Left lung (tissue), 10 donors: ENCODE measurements around the gene RWDD1. TPM values are rescaled to one million over a fixed set of nuclear protein-coding genes. Genes with fewer than 3 reads are reported as not detected.

Experiments
- ATAC-seq: fragments of 200-7000 bp; cut with Tn5 transposase; one replicate; pipeline ENCODE4 v1.9.1; 2020; ENCODE audit warnings: moderate library complexity
- DNase-seq, 4 donors: peaks; one replicate each; pipeline ENCODE4 v3.0.0-alpha.2; 2013 to 2020
- H3K27ac ChIP-seq, 2 donors: fragments of 200-600 bp; sonication (generic) in 1 of 2; one replicate each; pipeline versions ENCODE4 v1.5.0 to v1.8.0; 2020 to 2021
- H3K27me3 ChIP-seq, 2 donors: fragments of 200-600 bp; sonication (generic) in 1 of 2; one replicate each; pipeline versions ENCODE4 v1.5.0 to v1.8.0; 2020 to 2021
- H3K36me3 ChIP-seq, 2 donors: fragments of 200-600 bp; sonication (generic) in 1 of 2; one replicate each; pipeline versions ENCODE4 v1.5.0 to v1.8.0; 2020 to 2021
- H3K4me1 ChIP-seq, 2 donors: fragments of 200-600 bp; one replicate each; pipeline ENCODE4 v1.8.0; 2021
- H3K4me3 ChIP-seq, 2 donors: fragments of 200-600 bp; sonication (generic) in 1 of 2; one replicate each; pipeline versions ENCODE4 v1.5.0 to v1.8.0; 2020 to 2021; ENCODE audit warnings: mild to moderate bottlenecking in 1 of 2
- H3K9me3 ChIP-seq, 2 donors: fragments of 200-600 bp; sonication (generic) in 1 of 2; one replicate each; pipeline versions ENCODE4 v1.5.0 to v1.8.0; 2020 to 2021
- intact Hi-C, 2 donors: fragments of 100-400 bp; cut with DNase I; formaldehyde crosslinking; loops; one replicate each; pipeline versions ENCODE4 v1.11.2 to v1.14.2; 2022
- polyA plus RNA-seq, 6 donors: library from polyadenylated mRNA; unstranded; fragments of 120-200 nt; gene quantifications; one replicate each; pipeline ENCODE4 v1.2.1, GENCODE V29; 2013; ENCODE audit not compliant: insufficient read length in 6 of 6
- total RNA-seq, 2 donors: library from RNA; stranded (reverse); fragmentation: NEBNext Ultra II Directional; extraction: Animal tissue kit (Norgen Biotek cat#: 25700); gene quantifications; one replicate each; pipeline ENCODE4 v1.2.1, GENCODE V29; 2021
- TF ChIP-seq, protein P1 (sequence below), 2 donors: fragments of 200-600 bp; sonication (generic) in 1 of 2; IDR thresholded peaks; one replicate each; pipeline versions ENCODE4 v1.5.0 to v1.8.0; 2021; ENCODE audit warnings: antibody characterized with exemption in 2 of 2
- donor health status: DM: no; HTN: yes; CAD: no.
- donor health status: DM: no; HTN: no; CAD: no.

Gene RWDD1
- total and polyA plus RNA-seq, 8 donors = 37.0 to 92.4 (median 78.7) TPM

DNA sequence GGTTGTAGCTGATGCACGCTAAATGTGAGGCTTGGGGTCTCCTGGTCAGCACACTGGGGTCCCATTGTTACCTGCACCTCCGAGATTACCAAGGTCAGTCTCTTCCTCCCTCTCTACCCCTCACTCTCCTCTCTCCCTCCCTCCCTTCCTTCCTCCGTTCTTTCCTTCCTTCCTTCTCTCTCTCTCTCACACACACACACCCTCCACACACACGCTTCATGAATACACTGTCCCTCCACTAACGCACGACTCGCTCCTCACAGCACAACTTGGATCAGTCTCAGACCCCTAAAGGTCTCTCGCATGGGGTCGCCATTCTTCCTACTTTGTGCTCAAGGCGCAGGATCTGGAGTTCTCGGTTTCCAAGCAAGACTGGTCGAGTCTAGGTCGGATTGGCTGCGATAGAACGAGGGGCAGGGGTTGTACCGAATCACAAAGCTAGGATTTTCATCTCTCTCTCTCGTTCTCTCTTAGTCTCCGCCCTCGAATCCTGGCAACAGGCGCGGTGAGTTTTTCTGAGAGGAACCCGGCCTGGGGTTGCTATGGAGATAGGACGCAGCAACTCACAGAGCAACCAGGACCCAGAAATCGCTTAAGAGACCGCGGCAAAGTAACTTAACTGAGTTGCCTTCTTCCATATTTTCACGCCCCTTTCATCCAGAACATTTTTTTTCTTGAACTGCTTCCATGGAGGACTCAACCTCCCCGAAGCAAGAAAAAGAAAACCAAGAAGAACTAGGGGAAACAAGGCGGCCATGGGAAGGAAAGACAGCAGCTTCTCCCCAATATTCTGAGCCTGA, 44.8 kb downstream of the RWDD1 start, which contains the start of gene RSPH4A:
Gene RSPH4A, plus strand, starts transcription at position 543 of the 800 bp plus-strand sequence. Its CDS starts 145 bp downstream, at position 688.
- H3K4me3 ChIP-seq = peak within 1 kb of the TSS; percentile 35 to 37
- intact Hi-C loops = no loop called here
- peaks cover 0 to 8% of the 10 kb centered on the region in 2 donors for H3K4me1 ChIP-seq
- peaks cover 0 to 22% of the 10 kb centered on the region in 2 donors for H3K27me3 ChIP-seq
- ATAC-seq (peak; percentile 100), DNase-seq (peak; percentile 86 to 98 (median 94))
- no peak within 1 kb of the TSS for H3K27ac ChIP-seq
- no peaks in the 10 kb centered on the region for H3K9me3 ChIP-seq
- H3K36me3 ChIP-seq = no peaks in the 10 kb centered on the region
- TF ChIP-seq, protein P1, sequence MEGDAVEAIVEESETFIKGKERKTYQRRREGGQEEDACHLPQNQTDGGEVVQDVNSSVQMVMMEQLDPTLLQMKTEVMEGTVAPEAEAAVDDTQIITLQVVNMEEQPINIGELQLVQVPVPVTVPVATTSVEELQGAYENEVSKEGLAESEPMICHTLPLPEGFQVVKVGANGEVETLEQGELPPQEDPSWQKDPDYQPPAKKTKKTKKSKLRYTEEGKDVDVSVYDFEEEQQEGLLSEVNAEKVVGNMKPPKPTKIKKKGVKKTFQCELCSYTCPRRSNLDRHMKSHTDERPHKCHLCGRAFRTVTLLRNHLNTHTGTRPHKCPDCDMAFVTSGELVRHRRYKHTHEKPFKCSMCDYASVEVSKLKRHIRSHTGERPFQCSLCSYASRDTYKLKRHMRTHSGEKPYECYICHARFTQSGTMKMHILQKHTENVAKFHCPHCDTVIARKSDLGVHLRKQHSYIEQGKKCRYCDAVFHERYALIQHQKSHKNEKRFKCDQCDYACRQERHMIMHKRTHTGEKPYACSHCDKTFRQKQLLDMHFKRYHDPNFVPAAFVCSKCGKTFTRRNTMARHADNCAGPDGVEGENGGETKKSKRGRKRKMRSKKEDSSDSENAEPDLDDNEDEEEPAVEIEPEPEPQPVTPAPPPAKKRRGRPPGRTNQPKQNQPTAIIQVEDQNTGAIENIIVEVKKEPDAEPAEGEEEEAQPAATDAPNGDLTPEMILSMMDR (IDR thresholded peaks at IDR 0.05) = no peak

DNA sequence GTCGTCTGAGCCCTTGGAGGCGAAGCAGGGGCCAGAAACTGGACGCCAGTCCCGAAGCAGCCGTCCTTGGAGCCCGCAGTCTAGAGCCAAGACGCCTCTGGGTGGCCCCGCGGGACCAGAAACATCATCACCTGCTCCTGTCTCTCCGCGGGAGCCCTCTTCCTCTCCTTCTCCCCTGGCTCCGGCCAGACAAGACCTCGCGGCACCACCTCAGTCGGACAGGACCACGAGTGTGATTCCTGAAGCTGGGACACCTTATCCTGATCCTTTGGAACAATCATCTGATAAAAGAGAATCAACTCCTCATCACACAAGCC, 45.4 kb downstream of the RWDD1 start:
- peak overlapping the region; percentile 35 to 37 for H3K4me3 ChIP-seq
- peak in 1 of 4 donors; percentile 12 for DNase-seq
- intact Hi-C loops = no loop called here
- peaks cover 0 to 8% of the 10 kb centered on the region in 2 donors for H3K4me1 ChIP-seq
- ATAC-seq = peak; percentile 33
- peaks cover 0 to 22% of the 10 kb centered on the region in 2 donors for H3K27me3 ChIP-seq
- no peak overlapping the region for H3K27ac ChIP-seq
- no peaks in the 10 kb centered on the region for H3K36me3 ChIP-seq
- TF ChIP-seq, protein P1 (IDR thresholded peaks at IDR 0.05) = no peak
- H3K9me3 ChIP-seq = no peaks in the 10 kb centered on the region

DNA sequence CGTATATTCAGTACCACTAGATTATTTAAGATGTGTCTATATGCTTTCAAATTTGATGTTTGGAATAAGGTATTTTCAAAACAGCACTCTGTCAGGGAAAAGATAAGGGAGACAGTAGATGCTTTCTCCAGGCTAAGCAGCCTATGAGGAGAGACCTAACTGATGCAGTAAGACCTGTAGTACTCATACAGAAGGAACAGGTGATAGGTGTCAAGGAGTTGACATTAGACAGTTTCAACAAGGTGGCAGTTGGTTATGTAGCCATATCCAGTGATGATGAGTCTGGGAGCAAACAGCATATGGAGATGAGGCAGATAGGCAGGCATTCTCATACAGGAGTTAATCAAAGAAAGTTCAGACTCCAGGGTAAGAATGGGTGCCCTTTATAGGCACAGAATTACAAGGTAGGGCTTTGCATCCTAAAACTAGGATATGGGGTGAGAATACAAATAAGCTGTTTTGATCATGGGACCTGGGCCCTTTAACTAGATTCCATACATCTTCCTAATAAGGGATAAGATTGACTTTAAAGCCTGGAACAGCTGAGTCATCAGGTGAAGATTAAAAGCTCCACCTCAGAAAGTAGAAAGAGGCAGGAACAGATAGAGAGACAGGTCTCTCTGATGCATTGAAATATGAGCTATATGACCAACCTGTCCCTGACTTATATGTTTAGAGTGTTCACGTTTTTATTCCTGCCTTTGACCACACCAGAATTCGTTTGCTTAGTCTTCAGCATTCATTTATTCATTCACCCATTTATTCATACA, 52.9 kb downstream of the RWDD1 start:
- no peak for ATAC-seq
- no peak overlapping the region for H3K4me3 ChIP-seq
- no peak overlapping the region for H3K27ac ChIP-seq
- DNase-seq = no peak
- TF ChIP-seq, protein P1 (IDR thresholded peaks at IDR 0.05) = no peak
- no peaks in the 10 kb centered on the region for H3K9me3 ChIP-seq
- no peaks in the 10 kb centered on the region for H3K36me3 ChIP-seq
- no peaks in the 10 kb centered on the region for H3K27me3 ChIP-seq
- intact Hi-C loops = no loop called here
- H3K4me1 ChIP-seq = no peaks in the 10 kb centered on the region

DNA sequence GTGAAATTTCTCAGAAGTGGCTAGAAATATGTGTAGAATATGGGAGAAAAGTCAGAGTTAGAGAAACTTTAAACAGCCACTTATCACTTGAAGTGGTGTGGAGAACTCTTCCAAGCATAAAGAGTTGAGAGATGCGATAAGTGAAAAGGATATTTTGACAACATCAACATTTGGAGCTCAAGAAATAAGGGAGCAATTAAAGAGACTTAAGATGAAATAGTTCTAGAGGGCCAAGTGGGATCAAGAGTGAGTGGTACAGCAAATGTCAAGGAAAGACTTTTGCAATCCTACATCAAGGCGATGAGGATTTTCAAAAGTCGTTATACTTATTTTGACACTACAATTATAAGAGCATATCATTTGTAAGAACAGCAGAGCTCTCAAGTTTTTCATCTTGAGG, 54.6 kb downstream of the RWDD1 start:
- Histone ChIP-seq H3K36me3 (no peaks in the 10 kb centered on the region), H3K27ac (no peak overlapping the region), H3K9me3 (no peaks in the 10 kb centered on the region), H3K4me1 (no peaks in the 10 kb centered on the region), H3K4me3 (no peak overlapping the region), H3K27me3 (no peaks in the 10 kb centered on the region)
- DNase-seq = no peak
- TF ChIP-seq, protein P1 (IDR thresholded peaks at IDR 0.05) = no peak
- ATAC-seq = peak; percentile 69
- intact Hi-C loops = no loop called here

DNA sequence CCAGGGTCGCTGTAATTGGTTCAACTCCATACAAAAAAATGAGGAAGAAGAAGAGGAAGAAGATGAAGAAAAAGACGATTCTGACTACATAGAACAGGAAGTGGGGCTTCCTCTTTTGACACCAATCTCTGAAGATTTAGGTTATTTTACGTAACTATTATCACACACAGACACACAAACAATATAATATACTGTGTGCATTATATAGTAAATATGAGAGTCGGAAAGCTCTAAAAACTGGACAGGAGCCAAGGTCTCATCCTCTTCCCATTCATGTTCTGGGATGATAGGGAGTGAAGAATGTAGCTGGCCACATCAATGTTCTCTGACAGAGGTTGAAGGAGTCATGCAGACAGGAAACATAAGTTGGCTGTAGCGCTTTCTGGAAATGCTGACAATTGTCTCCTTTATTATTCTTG, 58.3 kb downstream of the RWDD1 start:
- TF ChIP-seq, protein P1 (IDR thresholded peaks at IDR 0.05) = no peak
- Histone ChIP-seq H3K36me3 (peaks cover 0 to 10% of the 10 kb centered on the region in 2 donors), H3K4me3 (no peak overlapping the region), H3K4me1 (no peaks in the 10 kb centered on the region), H3K27me3 (no peaks in the 10 kb centered on the region), H3K9me3 (no peaks in the 10 kb centered on the region), H3K27ac (no peak overlapping the region)
- ATAC-seq (no peak), DNase-seq (no peak)
- intact Hi-C loops = no loop called here
